H1 (cell line): ENCODE results near the gene MAN2A1. TPM values are rescaled to one million over a fixed set of nuclear protein-coding genes. Genes with fewer than 3 reads are reported as not detected.

Experiments used
- CREB1 ChIP-seq: IDR thresholded peaks from 2 replicates; pipeline ENCODE4 v1.6.1; 2012; ENCODE audit warnings: inconsistent platforms
- GABPA ChIP-seq: IDR thresholded peaks from 2 replicates; pipeline ENCODE4 v1.6.1; 2011; ENCODE audit warnings: mild to moderate bottlenecking, low read length, moderate library complexity, borderline replicate concordance; ENCODE audit not compliant: insufficient read depth
- KDM1A ChIP-seq: fragments of 200-600, 300-600 bp; sonication (generic); IDR thresholded peaks from 2 replicates; pipeline ENCODE4 v1.7.1; 2016; ENCODE audit warnings: mild to moderate bottlenecking, low read length, borderline replicate concordance
- NRF1 ChIP-seq: IDR thresholded peaks from 2 replicates; pipeline ENCODE4 v1.6.1; 2011; ENCODE audit warnings: mild to moderate bottlenecking, low read depth, low read length, improper control_type of control experiment
- TAF7 ChIP-seq: optimal IDR thresholded peaks from 2 replicates; pipeline ENCODE3; 2011; ENCODE audit warnings: low read depth, mild to moderate bottlenecking, inconsistent platforms, low read length, moderate library complexity, borderline replicate concordance
- polyA plus RNA-seq, 7 experiments: library from polyadenylated mRNA; depleted of rRNA in 3 of 7; stranded (reverse) in 5 of 7; unstranded in 2 of 7; fragments of >200 nt in 5 of 7; fragments of 200-250 nt in 2 of 7; gene quantifications; 1 replicate in 5 of 7; 2 replicates in 1 of 7; 4 replicates in 1 of 7; pipeline versions ENCODE4 v1.2.1 to v1.2.3, GENCODE V29; 2011 to 2013; ENCODE audit warnings: missing spikeins in 2 of 7, mixed read lengths in 2 of 7
- total RNA-seq: library from RNA; stranded (reverse); fragmentation: NEBNext Ultra II Directional; extraction: Animal tissue kit (Norgen Biotek cat#: 25700); gene quantifications from 2 replicates; pipeline ENCODE4 v1.2.1, GENCODE V29; 2021
- TF ChIP-seq, protein P1 (sequence below): fragments of 300-600 bp; sonication (generic); IDR thresholded peaks from 2 replicates; pipeline ENCODE4 v1.7.1; 2012; ENCODE audit warnings: low read length, moderate library complexity, mild to moderate bottlenecking, inconsistent platforms; ENCODE audit not compliant: insufficient replicate concordance

Gene MAN2A1
- total and polyA plus RNA-seq, 2 of the 8 experiments (the other 6 are each of a cell fraction or from before 2014, with no cell fraction given), result 29.1 to 102 TPM

DNA sequence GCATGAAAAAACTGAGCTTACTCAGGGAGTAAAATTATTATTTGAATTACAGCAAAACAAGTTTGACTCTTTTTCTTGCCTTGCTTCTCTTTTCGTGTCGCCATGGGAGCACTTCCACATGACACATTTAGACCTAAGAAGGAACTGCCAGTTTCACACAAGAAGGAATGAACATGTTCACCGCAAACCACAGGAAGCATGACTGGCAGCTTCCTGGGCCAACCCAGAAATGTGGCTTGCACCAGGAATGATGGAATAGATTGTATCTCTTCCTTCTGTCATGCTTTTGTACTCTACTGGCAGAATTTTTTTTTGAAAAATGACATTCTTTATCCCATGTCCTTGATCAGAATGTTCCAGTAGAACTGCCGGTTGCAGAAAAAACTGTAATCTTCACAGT is 32.9 kb upstream of the MAN2A1 start (continued):
- TF ChIP-seq, protein P1, sequence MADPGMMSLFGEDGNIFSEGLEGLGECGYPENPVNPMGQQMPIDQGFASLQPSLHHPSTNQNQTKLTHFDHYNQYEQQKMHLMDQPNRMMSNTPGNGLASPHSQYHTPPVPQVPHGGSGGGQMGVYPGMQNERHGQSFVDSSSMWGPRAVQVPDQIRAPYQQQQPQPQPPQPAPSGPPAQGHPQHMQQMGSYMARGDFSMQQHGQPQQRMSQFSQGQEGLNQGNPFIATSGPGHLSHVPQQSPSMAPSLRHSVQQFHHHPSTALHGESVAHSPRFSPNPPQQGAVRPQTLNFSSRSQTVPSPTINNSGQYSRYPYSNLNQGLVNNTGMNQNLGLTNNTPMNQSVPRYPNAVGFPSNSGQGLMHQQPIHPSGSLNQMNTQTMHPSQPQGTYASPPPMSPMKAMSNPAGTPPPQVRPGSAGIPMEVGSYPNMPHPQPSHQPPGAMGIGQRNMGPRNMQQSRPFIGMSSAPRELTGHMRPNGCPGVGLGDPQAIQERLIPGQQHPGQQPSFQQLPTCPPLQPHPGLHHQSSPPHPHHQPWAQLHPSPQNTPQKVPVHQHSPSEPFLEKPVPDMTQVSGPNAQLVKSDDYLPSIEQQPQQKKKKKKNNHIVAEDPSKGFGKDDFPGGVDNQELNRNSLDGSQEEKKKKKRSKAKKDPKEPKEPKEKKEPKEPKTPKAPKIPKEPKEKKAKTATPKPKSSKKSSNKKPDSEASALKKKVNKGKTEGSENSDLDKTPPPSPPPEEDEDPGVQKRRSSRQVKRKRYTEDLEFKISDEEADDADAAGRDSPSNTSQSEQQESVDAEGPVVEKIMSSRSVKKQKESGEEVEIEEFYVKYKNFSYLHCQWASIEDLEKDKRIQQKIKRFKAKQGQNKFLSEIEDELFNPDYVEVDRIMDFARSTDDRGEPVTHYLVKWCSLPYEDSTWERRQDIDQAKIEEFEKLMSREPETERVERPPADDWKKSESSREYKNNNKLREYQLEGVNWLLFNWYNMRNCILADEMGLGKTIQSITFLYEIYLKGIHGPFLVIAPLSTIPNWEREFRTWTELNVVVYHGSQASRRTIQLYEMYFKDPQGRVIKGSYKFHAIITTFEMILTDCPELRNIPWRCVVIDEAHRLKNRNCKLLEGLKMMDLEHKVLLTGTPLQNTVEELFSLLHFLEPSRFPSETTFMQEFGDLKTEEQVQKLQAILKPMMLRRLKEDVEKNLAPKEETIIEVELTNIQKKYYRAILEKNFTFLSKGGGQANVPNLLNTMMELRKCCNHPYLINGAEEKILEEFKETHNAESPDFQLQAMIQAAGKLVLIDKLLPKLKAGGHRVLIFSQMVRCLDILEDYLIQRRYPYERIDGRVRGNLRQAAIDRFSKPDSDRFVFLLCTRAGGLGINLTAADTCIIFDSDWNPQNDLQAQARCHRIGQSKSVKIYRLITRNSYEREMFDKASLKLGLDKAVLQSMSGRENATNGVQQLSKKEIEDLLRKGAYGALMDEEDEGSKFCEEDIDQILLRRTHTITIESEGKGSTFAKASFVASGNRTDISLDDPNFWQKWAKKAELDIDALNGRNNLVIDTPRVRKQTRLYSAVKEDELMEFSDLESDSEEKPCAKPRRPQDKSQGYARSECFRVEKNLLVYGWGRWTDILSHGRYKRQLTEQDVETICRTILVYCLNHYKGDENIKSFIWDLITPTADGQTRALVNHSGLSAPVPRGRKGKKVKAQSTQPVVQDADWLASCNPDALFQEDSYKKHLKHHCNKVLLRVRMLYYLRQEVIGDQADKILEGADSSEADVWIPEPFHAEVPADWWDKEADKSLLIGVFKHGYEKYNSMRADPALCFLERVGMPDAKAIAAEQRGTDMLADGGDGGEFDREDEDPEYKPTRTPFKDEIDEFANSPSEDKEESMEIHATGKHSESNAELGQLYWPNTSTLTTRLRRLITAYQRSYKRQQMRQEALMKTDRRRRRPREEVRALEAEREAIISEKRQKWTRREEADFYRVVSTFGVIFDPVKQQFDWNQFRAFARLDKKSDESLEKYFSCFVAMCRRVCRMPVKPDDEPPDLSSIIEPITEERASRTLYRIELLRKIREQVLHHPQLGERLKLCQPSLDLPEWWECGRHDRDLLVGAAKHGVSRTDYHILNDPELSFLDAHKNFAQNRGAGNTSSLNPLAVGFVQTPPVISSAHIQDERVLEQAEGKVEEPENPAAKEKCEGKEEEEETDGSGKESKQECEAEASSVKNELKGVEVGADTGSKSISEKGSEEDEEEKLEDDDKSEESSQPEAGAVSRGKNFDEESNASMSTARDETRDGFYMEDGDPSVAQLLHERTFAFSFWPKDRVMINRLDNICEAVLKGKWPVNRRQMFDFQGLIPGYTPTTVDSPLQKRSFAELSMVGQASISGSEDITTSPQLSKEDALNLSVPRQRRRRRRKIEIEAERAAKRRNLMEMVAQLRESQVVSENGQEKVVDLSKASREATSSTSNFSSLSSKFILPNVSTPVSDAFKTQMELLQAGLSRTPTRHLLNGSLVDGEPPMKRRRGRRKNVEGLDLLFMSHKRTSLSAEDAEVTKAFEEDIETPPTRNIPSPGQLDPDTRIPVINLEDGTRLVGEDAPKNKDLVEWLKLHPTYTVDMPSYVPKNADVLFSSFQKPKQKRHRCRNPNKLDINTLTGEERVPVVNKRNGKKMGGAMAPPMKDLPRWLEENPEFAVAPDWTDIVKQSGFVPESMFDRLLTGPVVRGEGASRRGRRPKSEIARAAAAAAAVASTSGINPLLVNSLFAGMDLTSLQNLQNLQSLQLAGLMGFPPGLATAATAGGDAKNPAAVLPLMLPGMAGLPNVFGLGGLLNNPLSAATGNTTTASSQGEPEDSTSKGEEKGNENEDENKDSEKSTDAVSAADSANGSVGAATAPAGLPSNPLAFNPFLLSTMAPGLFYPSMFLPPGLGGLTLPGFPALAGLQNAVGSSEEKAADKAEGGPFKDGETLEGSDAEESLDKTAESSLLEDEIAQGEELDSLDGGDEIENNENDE, result no peak
- TF ChIP-seq KDM1A (no peak), NRF1 (no peak), TAF7 (no peak), CREB1 (no peak), GABPA (no peak)
